Calu3 (cell line): Measurements from ENCODE around the gene GSDME. TPM values are rescaled to one million over a fixed set of nuclear protein-coding genes. Genes with fewer than 3 reads are reported as not detected.

ENCODE experiments used
- BruUV-seq: library from RNA; stranded (reverse); fragments of 400-500 nt; replicated peaks from 2 replicates; lab custom pipeline; 2021; lab: Mats Ljungman, UMichigan
- CTCF ChIA-PET: fragments of 300-600 bp; sonication (Branson Sonifier 250); formaldehyde crosslinking; loops from one replicate; lab custom pipeline; 2022; ENCODE audit warnings: antibody characterized with exemption; lab: Charles Lee
- DNase-seq: peaks from one replicate; pipeline ENCODE4 v3.0.0; 2022
- H3K27ac Mint-ChIP-seq: one replicate; pipeline ENCODE4 v1.8.0; 2022; ENCODE audit warnings: mixed read lengths; ENCODE audit not compliant: unreplicated experiment
- H3K27me3 Mint-ChIP-seq: one replicate; pipeline ENCODE4 v1.8.0; 2022; ENCODE audit warnings: mixed read lengths; ENCODE audit not compliant: unreplicated experiment
- H3K36me3 Mint-ChIP-seq: one replicate; pipeline ENCODE4 v1.8.0; 2022; ENCODE audit warnings: mild to moderate bottlenecking, moderate library complexity, mixed read lengths; ENCODE audit not compliant: insufficient read depth, unreplicated experiment
- H3K4me1 Mint-ChIP-seq: one replicate; pipeline ENCODE4 v1.8.0; 2022; ENCODE audit warnings: mild to moderate bottlenecking, low read depth, mixed read lengths; ENCODE audit not compliant: unreplicated experiment
- H3K4me3 Mint-ChIP-seq: one replicate; pipeline ENCODE4 v1.8.0; 2022; ENCODE audit warnings: mild to moderate bottlenecking, low read depth, moderate library complexity, mixed read lengths; ENCODE audit not compliant: unreplicated experiment
- H3K9me3 Mint-ChIP-seq: one replicate; pipeline ENCODE4 v1.8.0; 2022; ENCODE audit warnings: low read depth, mixed read lengths; ENCODE audit not compliant: unreplicated experiment
- CTCF ChIP-seq: fragments of 200-600 bp; IDR thresholded peaks from one replicate; pipeline ENCODE4 v1.8.0; 2022; ENCODE audit warnings: antibody characterized with exemption; ENCODE audit not compliant: unreplicated experiment
- intact Hi-C: fragments of 100-400 bp; cut with micrococcal nuclease; formaldehyde crosslinking; loops from one replicate; pipeline ENCODE4 v1.10.0; 2022; ENCODE audit not compliant: unreplicated experiment
- total RNA-seq: library from RNA; stranded (reverse); gene quantifications from 2 replicates; pipeline ENCODE4 v1.2.3, GENCODE V29; 2022

The GSDME gene
- total RNA-seq, 1 experiment from 2014 or later, result 9.4 TPM

GRCh38 chr7:24720283-24720682 lies 37.0 kb downstream of the GSDME start:
- no peak for DNase-seq
- Mint-ChIP-seq H3K4me1 (peaks cover 13% of the 10 kb centered on the region), H3K9me3 (peaks cover 2% of the 10 kb centered on the region), H3K27me3 (no peaks in the 10 kb centered on the region), H3K27ac (no peak overlapping the region), H3K4me3 (no peak overlapping the region), H3K36me3 (no peaks in the 10 kb centered on the region)
- no TSS peak for BruUV-seq
- TF ChIP-seq CTCF, result no peak
- intact Hi-C loops, result loop anchor here (2.0 kb wide), 1 partner anchor 781 kb away; no protein-coding TSS in a partner anchor
- CTCF ChIA-PET, result no interaction called here

GRCh38 chr7:24718977-24719491 lies 38.2 kb downstream of the GSDME start:
- BruUV-seq, result no TSS peak
- Mint-ChIP-seq H3K9me3 (no peaks in the 10 kb centered on the region), H3K27ac (no peak overlapping the region), H3K36me3 (no peaks in the 10 kb centered on the region), H3K27me3 (no peaks in the 10 kb centered on the region), H3K4me3 (no peak overlapping the region), H3K4me1 (peaks cover 13% of the 10 kb centered on the region)
- CTCF ChIA-PET, result no interaction called here
- DNase-seq, result no peak
- intact Hi-C loops, result no loop called here
- no peak for TF ChIP-seq CTCF

- no peak for DNase-seq
- Mint-ChIP-seq H3K36me3 (no peaks in the 10 kb centered on the region), H3K4me1 (peaks cover 13% of the 10 kb centered on the region), H3K9me3 (no peaks in the 10 kb centered on the region), H3K27me3 (no peaks in the 10 kb centered on the region), H3K4me3 (no peak overlapping the region), H3K27ac (no peak overlapping the region)
- intact Hi-C loops, result no loop called here
- TF ChIP-seq CTCF, result no peak
- no TSS peak for BruUV-seq
- CTCF ChIA-PET, result interaction anchor here (1.3 kb wide), 1 partner anchor 33 kb away, joined by 3 read pairs; no protein-coding TSS in a partner anchor
Measured at GRCh38 chr7:24718431-24718831, 38.8 kb downstream of the GSDME start.

GRCh38 chr7:24717694-24718320 lies 39.5 kb downstream of the GSDME start:
- no peak for DNase-seq
- Mint-ChIP-seq H3K4me3 (no peak overlapping the region), H3K9me3 (no peaks in the 10 kb centered on the region), H3K27ac (no peak overlapping the region), H3K4me1 (peaks cover 13% of the 10 kb centered on the region), H3K27me3 (no peaks in the 10 kb centered on the region), H3K36me3 (no peaks in the 10 kb centered on the region)
- TF ChIP-seq CTCF, result no peak
- no TSS peak for BruUV-seq
- CTCF ChIA-PET, result interaction anchor here (1.3 kb wide), 1 partner anchor 34 kb away, joined by 3 read pairs; no protein-coding TSS in a partner anchor
- intact Hi-C loops, result no loop called here
